ENCODE results near the gene HDAC9. TPM values are rescaled to one million over a fixed set of nuclear protein-coding genes. Genes with fewer than 3 reads are reported as not detected.
"Not testable (repeated sequence)": the region's sequence is repeated elsewhere in the genome, so short reads cannot be mapped to it uniquely, and the experiment has no call there.

Gene HDAC9
- total and polyA plus RNA-seq, 2 donors, result 3.3 to 61.6 TPM

- WGBS, result 62% methylated on average over 1 of the region's 1 CpG
- Histone ChIP-seq H3K4me1 (ENCODE audit: insufficient read depth) (peaks cover 2% of the 10 kb centered on the region), H3K36me3 (ENCODE audit: insufficient read depth) (no peaks in the 10 kb centered on the region), H3K27ac (ENCODE audit: low read depth) (no peak overlapping the region), H3K4me3 (ENCODE audit: low read depth, low read length) (no peak overlapping the region)
- DNase-seq (ENCODE audit: extremely low spot score), result no peak
These were observed 479.3 kb downstream of the HDAC9 start for GRCh38 chr7:18974803-18975202.

GRCh38 chr7:18975276-18975675 lies 479.7 kb downstream of the HDAC9 start:
- 90% methylated on average over 3 of the region's 3 CpGs for WGBS

GRCh38 chr7:18975689-18976280 lies 480.2 kb downstream of the HDAC9 start:
- Histone ChIP-seq H3K27ac (ENCODE audit: low read depth) (no peak overlapping the region), H3K4me1 (ENCODE audit: insufficient read depth) (peaks cover 2% of the 10 kb centered on the region)
- 91% methylated on average over 9 of the region's 9 CpGs for WGBS

More at GRCh38 chr7:18975276-18975675, 479.7 kb downstream of the HDAC9 start:
- peaks cover 2% of the 10 kb centered on the region for H3K4me1 ChIP-seq (ENCODE audit: insufficient read depth)
- no peak overlapping the region for H3K27ac ChIP-seq (ENCODE audit: low read depth)
- H3K36me3 ChIP-seq (ENCODE audit: insufficient read depth), result no peaks in the 10 kb centered on the region
- no peak for DNase-seq (ENCODE audit: extremely low spot score)
- H3K4me3 ChIP-seq (ENCODE audit: low read depth, low read length), result no peak overlapping the region

GRCh38 chr7:18976715-18977471 lies 481.3 kb downstream of the HDAC9 start:
- Histone ChIP-seq H3K4me1 (ENCODE audit: insufficient read depth) (peaks cover 2% of the 10 kb centered on the region), H3K36me3 (ENCODE audit: insufficient read depth) (no peaks in the 10 kb centered on the region), H3K4me3 (ENCODE audit: low read depth, low read length) (no peak overlapping the region), H3K27ac (ENCODE audit: low read depth) (no peak overlapping the region)
- no peak for DNase-seq (ENCODE audit: extremely low spot score)
- 43% methylated on average over 6 of the region's 6 CpGs for WGBS

More at GRCh38 chr7:18975689-18976280, 480.2 kb downstream of the HDAC9 start:
- no peaks in the 10 kb centered on the region for H3K36me3 ChIP-seq (ENCODE audit: insufficient read depth)
- DNase-seq (ENCODE audit: extremely low spot score), result no peak
- no peak overlapping the region for H3K4me3 ChIP-seq (ENCODE audit: low read depth, low read length)

GRCh38 chr7:18978108-18978495 lies 482.6 kb downstream of the HDAC9 start:
- no peaks in the 10 kb centered on the region for H3K36me3 ChIP-seq (ENCODE audit: insufficient read depth)
- no peak for DNase-seq (ENCODE audit: extremely low spot score)
- H3K4me3 ChIP-seq (ENCODE audit: low read depth, low read length), result no peak overlapping the region
- H3K27ac ChIP-seq (ENCODE audit: low read depth), result no peak overlapping the region
- peaks cover 2% of the 10 kb centered on the region for H3K4me1 ChIP-seq (ENCODE audit: insufficient read depth)
- WGBS, result 15% methylated on average over 2 of the region's 2 CpGs

GRCh38 chr7:18990700-18991099 lies 495.2 kb downstream of the HDAC9 start:
- 93% methylated on average over 20 of the region's 20 CpGs for WGBS
- not testable (repeated sequence) for H3K27ac ChIP-seq (ENCODE audit: low read depth); H3K36me3 ChIP-seq (ENCODE audit: insufficient read depth); H3K4me1 ChIP-seq (ENCODE audit: insufficient read depth); H3K4me3 ChIP-seq (ENCODE audit: low read depth, low read length); DNase-seq (ENCODE audit: extremely low spot score)

GRCh38 chr7:18993933-18994668 lies 498.6 kb downstream of the HDAC9 start:
- H3K4me3 ChIP-seq (ENCODE audit: low read depth, low read length), result no peak overlapping the region
- H3K36me3 ChIP-seq (ENCODE audit: insufficient read depth), result no peaks in the 10 kb centered on the region
- no peak overlapping the region for H3K27ac ChIP-seq (ENCODE audit: low read depth)
- WGBS, result 66% methylated on average over 3 of the region's 3 CpGs
- DNase-seq (ENCODE audit: extremely low spot score), result no peak
- H3K4me1 ChIP-seq (ENCODE audit: insufficient read depth), result no peaks in the 10 kb centered on the region

GRCh38 chr7:18995270-18995671 lies 499.7 kb downstream of the HDAC9 start:
- Histone ChIP-seq H3K27ac (ENCODE audit: low read depth) (no peak overlapping the region), H3K4me3 (ENCODE audit: low read depth, low read length) (no peak overlapping the region), H3K4me1 (ENCODE audit: insufficient read depth) (no peaks in the 10 kb centered on the region), H3K36me3 (ENCODE audit: insufficient read depth) (no peaks in the 10 kb centered on the region)
- no peak for DNase-seq (ENCODE audit: extremely low spot score)
- 67% methylated on average over 3 of the region's 3 CpGs for WGBS

GRCh38 chr7:18995811-18996426 lies 500.4 kb downstream of the HDAC9 start:
- WGBS, result 49% methylated on average over 5 of the region's 5 CpGs
- no peak for DNase-seq (ENCODE audit: extremely low spot score)
- no peaks in the 10 kb centered on the region for H3K36me3 ChIP-seq (ENCODE audit: insufficient read depth)
- H3K4me3 ChIP-seq (ENCODE audit: low read depth, low read length), result no peak overlapping the region
- no peak overlapping the region for H3K27ac ChIP-seq (ENCODE audit: low read depth)
- no peaks in the 10 kb centered on the region for H3K4me1 ChIP-seq (ENCODE audit: insufficient read depth)

- Histone ChIP-seq H3K27ac (ENCODE audit: low read depth) (no peak overlapping the region), H3K4me3 (ENCODE audit: low read depth, low read length) (no peak overlapping the region), H3K4me1 (ENCODE audit: insufficient read depth) (no peaks in the 10 kb centered on the region), H3K36me3 (ENCODE audit: insufficient read depth) (no peaks in the 10 kb centered on the region)
- no peak for DNase-seq (ENCODE audit: extremely low spot score)
- 88% methylated on average over 2 of the region's 2 CpGs for WGBS
These were observed 501.0 kb downstream of the HDAC9 start for GRCh38 chr7:18996583-18996982.

- no peak overlapping the region for H3K27ac ChIP-seq (ENCODE audit: low read depth)
- no peak overlapping the region for H3K4me3 ChIP-seq (ENCODE audit: low read depth, low read length)
- no peaks in the 10 kb centered on the region for H3K36me3 ChIP-seq (ENCODE audit: insufficient read depth)
- no peak for DNase-seq (ENCODE audit: extremely low spot score)
- no peaks in the 10 kb centered on the region for H3K4me1 ChIP-seq (ENCODE audit: insufficient read depth)
- 98% methylated on average over 1 of the region's 1 CpG for WGBS
These were observed 502.1 kb downstream of the HDAC9 start for GRCh38 chr7:18997477-18998150.

GRCh38 chr7:19000410-19000809 lies 504.9 kb downstream of the HDAC9 start:
- WGBS, result 92% methylated on average over 4 of the region's 4 CpGs
- Histone ChIP-seq H3K4me1 (ENCODE audit: insufficient read depth) (no peaks in the 10 kb centered on the region), H3K36me3 (ENCODE audit: insufficient read depth) (no peaks in the 10 kb centered on the region)

GRCh38 chr7:19001854-19002253 lies 506.3 kb downstream of the HDAC9 start:
- H3K36me3 ChIP-seq (ENCODE audit: insufficient read depth), result no peaks in the 10 kb centered on the region
- no peak for DNase-seq (ENCODE audit: extremely low spot score)
- no peak overlapping the region for H3K4me3 ChIP-seq (ENCODE audit: low read depth, low read length)
- no peak overlapping the region for H3K27ac ChIP-seq (ENCODE audit: low read depth)
- WGBS, result 60% methylated on average over 1 of the region's 1 CpG
- H3K4me1 ChIP-seq (ENCODE audit: insufficient read depth), result no peaks in the 10 kb centered on the region

More at GRCh38 chr7:19000410-19000809, 504.9 kb downstream of the HDAC9 start:
- DNase-seq (ENCODE audit: extremely low spot score), result no peak
- Histone ChIP-seq H3K27ac (ENCODE audit: low read depth) (no peak overlapping the region), H3K4me3 (ENCODE audit: low read depth, low read length) (no peak overlapping the region)
